HCT116 (cell line): ENCODE data around the gene PDE9A.

ENCODE experiments used
- CEBPB ChIP-seq: IDR thresholded peaks from 2 replicates; pipeline ENCODE4 v1.6.1; 2012; ENCODE audit warnings: low read depth
- EZH2 ChIP-seq: fragments of 200-600 bp; sonication (generic); IDR thresholded peaks from 2 replicates; pipeline ENCODE4 v1.6.1; 2017; ENCODE audit warnings: antibody characterized with exemption, mixed run types
- EZH2phosphoT487 ChIP-seq: fragments of 200-600 bp; IDR thresholded peaks from 2 replicates; pipeline ENCODE4 v1.6.1; 2018; ENCODE audit warnings: antibody characterized with exemption, borderline replicate concordance
- POLR2AphosphoS5 ChIP-seq: IDR thresholded peaks from 2 replicates; pipeline ENCODE4 v1.6.1; 2011; ENCODE audit warnings: mild to moderate bottlenecking, low read depth, low read length, moderate library complexity
- TF ChIP-seq, protein P1 (sequence below), 3 experiments: fragments of 200-600 bp in 1 of 3; sonication (generic) in 1 of 3; IDR thresholded peaks in 2 of 3; conservative IDR thresholded peaks in 1 of 3; 2 replicates each; pipeline ENCODE4 v1.5.1; 2012 to 2017; ENCODE audit warnings: low read depth in 2 of 3, low read length in 2 of 3, antibody characterized with exemption in 1 of 3, borderline replicate concordance in 1 of 3, control low read depth in 1 of 3, mild to moderate bottlenecking in 1 of 3, mixed read lengths in 1 of 3, mixed run types in 1 of 3, moderate library complexity in 1 of 3; ENCODE audit not compliant: insufficient read depth in 1 of 3
- TF ChIP-seq, protein P2 (sequence below): IDR thresholded peaks from 2 replicates; pipeline ENCODE4 v1.6.1; 2012
- TF ChIP-seq, protein P3 (sequence below): IDR thresholded peaks from 2 replicates; pipeline ENCODE4 v1.6.1; 2012; ENCODE audit warnings: low read depth

DNA sequence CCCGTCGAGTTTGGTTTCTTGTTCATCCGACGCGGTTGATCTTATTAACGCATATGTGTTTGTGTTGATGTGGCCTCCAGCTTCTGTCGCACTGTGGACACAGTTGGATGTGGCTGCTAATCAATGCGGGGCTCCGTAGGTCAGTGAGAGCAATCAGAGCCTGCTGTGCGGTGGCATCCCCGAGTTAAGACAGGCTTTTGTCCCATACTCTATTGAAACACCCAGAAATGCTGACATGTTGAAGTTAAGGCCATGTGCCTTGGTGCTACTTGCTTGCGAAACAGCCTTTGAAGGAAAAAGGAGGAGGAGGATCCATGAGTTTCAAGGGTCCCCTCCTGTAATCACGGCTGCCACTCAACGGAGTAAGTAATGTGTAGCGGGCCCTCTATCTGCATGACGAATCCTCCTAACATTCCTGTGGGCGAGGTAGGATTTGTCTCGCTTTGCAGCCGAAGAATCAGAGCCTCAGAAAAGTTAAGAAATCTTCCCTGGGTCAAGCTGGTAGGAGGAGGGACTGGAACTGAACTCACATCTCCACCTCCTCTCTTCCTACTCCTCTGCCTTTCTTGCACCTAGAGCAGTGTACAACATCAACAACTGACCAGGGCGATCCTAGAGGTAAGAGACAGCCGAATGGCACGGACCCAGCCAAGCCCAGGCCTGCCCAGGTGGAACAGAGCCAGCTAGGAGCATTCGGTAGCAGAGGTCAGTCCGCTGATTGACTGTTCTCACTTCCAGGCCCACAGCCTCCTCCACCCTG lies 19.5 kb downstream of the PDE9A start:
- TF ChIP-seq EZH2phosphoT487 (no peak), CEBPB (no peak), POLR2AphosphoS5 (no peak), EZH2 (no peak)
- TF ChIP-seq, protein P1, sequence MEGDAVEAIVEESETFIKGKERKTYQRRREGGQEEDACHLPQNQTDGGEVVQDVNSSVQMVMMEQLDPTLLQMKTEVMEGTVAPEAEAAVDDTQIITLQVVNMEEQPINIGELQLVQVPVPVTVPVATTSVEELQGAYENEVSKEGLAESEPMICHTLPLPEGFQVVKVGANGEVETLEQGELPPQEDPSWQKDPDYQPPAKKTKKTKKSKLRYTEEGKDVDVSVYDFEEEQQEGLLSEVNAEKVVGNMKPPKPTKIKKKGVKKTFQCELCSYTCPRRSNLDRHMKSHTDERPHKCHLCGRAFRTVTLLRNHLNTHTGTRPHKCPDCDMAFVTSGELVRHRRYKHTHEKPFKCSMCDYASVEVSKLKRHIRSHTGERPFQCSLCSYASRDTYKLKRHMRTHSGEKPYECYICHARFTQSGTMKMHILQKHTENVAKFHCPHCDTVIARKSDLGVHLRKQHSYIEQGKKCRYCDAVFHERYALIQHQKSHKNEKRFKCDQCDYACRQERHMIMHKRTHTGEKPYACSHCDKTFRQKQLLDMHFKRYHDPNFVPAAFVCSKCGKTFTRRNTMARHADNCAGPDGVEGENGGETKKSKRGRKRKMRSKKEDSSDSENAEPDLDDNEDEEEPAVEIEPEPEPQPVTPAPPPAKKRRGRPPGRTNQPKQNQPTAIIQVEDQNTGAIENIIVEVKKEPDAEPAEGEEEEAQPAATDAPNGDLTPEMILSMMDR (IDR thresholded peaks at IDR 0.05 in 2 of 3, conservative IDR thresholded peaks at IDR 0.05 in 1 of 3; ENCODE audit: borderline replicate concordance in 1 of 3, insufficient read depth in 1 of 3, low read depth in 2 of 3, low read length in 2 of 3) = no peak
- TF ChIP-seq, protein P2, sequence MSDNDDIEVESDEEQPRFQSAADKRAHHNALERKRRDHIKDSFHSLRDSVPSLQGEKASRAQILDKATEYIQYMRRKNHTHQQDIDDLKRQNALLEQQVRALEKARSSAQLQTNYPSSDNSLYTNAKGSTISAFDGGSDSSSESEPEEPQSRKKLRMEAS = no peak
- TF ChIP-seq, protein P3, sequence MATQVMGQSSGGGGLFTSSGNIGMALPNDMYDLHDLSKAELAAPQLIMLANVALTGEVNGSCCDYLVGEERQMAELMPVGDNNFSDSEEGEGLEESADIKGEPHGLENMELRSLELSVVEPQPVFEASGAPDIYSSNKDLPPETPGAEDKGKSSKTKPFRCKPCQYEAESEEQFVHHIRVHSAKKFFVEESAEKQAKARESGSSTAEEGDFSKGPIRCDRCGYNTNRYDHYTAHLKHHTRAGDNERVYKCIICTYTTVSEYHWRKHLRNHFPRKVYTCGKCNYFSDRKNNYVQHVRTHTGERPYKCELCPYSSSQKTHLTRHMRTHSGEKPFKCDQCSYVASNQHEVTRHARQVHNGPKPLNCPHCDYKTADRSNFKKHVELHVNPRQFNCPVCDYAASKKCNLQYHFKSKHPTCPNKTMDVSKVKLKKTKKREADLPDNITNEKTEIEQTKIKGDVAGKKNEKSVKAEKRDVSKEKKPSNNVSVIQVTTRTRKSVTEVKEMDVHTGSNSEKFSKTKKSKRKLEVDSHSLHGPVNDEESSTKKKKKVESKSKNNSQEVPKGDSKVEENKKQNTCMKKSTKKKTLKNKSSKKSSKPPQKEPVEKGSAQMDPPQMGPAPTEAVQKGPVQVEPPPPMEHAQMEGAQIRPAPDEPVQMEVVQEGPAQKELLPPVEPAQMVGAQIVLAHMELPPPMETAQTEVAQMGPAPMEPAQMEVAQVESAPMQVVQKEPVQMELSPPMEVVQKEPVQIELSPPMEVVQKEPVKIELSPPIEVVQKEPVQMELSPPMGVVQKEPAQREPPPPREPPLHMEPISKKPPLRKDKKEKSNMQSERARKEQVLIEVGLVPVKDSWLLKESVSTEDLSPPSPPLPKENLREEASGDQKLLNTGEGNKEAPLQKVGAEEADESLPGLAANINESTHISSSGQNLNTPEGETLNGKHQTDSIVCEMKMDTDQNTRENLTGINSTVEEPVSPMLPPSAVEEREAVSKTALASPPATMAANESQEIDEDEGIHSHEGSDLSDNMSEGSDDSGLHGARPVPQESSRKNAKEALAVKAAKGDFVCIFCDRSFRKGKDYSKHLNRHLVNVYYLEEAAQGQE = no peak
